ENCODE measurements around the gene ZNF80. TPM values are rescaled to one million over a fixed set of nuclear protein-coding genes. Genes with fewer than 3 reads are reported as not detected.

Gene ZNF80
- total RNA-seq, 1 donor: not detected

- no peak overlapping the region for H3K27ac ChIP-seq (ENCODE audit: low read depth, low read length)
- H3K79me2 ChIP-seq (ENCODE audit: insufficient read depth, low read length): no peaks in the 10 kb centered on the region
- H3K27me3 ChIP-seq (ENCODE audit: insufficient read depth, low read length): no peaks in the 10 kb centered on the region
- no peak for DNase-seq (ENCODE audit: insufficient read length, low spot score, missing footprints)
- peaks cover 14% of the 10 kb centered on the region for H3K4me1 ChIP-seq (ENCODE audit: insufficient read depth, low read length)
- no peak overlapping the region for H3K4me3 ChIP-seq (ENCODE audit: insufficient read depth, low read length)
- H2AFZ ChIP-seq (ENCODE audit: low read length): no peak overlapping the region
- H3K36me3 ChIP-seq (ENCODE audit: insufficient read depth, low read length): no peaks in the 10 kb centered on the region
- no peaks in the 10 kb centered on the region for H4K20me1 ChIP-seq (ENCODE audit: insufficient read depth, low read length)
- no peak overlapping the region for H3K4me2 ChIP-seq (ENCODE audit: insufficient read depth, low read length)
- H3K9me3 ChIP-seq (ENCODE audit: low read depth, low read length): peaks cover 8% of the 10 kb centered on the region
- TF ChIP-seq CTCF (IDR thresholded peaks at IDR 0.05; ENCODE audit: extremely low read depth, low read depth, low read length): no peak
Observed at GRCh38 chr3:114221881-114222264, 15.5 kb downstream of the ZNF80 start.

- peaks cover 20% of the 10 kb centered on the region for H3K4me1 ChIP-seq (ENCODE audit: insufficient read depth, low read length)
- no peak overlapping the region for H2AFZ ChIP-seq (ENCODE audit: low read length)
- no peak for TF ChIP-seq CTCF (IDR thresholded peaks at IDR 0.05; ENCODE audit: extremely low read depth, low read depth, low read length)
- H3K27ac ChIP-seq (ENCODE audit: low read depth, low read length): no peak overlapping the region
- H3K4me3 ChIP-seq (ENCODE audit: insufficient read depth, low read length): no peak overlapping the region
- no peak overlapping the region for H3K4me2 ChIP-seq (ENCODE audit: insufficient read depth, low read length)
- DNase-seq (ENCODE audit: insufficient read length, low spot score, missing footprints): no peak
- no peaks in the 10 kb centered on the region for H3K36me3 ChIP-seq (ENCODE audit: insufficient read depth, low read length)
- H3K9me3 ChIP-seq (ENCODE audit: low read depth, low read length): peaks cover 8% of the 10 kb centered on the region
- H3K27me3 ChIP-seq (ENCODE audit: insufficient read depth, low read length): no peaks in the 10 kb centered on the region
- no peaks in the 10 kb centered on the region for H4K20me1 ChIP-seq (ENCODE audit: insufficient read depth, low read length)
- no peaks in the 10 kb centered on the region for H3K79me2 ChIP-seq (ENCODE audit: insufficient read depth, low read length)
Observed at GRCh38 chr3:114221165-114221880, 16.1 kb downstream of the ZNF80 start.

- H3K4me2 ChIP-seq (ENCODE audit: insufficient read depth, low read length): no peak overlapping the region
- H3K4me3 ChIP-seq (ENCODE audit: insufficient read depth, low read length): no peak overlapping the region
- H3K4me1 ChIP-seq (ENCODE audit: insufficient read depth, low read length): peaks cover 36% of the 10 kb centered on the region
- no peaks in the 10 kb centered on the region for H3K27me3 ChIP-seq (ENCODE audit: insufficient read depth, low read length)
- no peaks in the 10 kb centered on the region for H3K79me2 ChIP-seq (ENCODE audit: insufficient read depth, low read length)
- H2AFZ ChIP-seq (ENCODE audit: low read length): no peak overlapping the region
- H3K27ac ChIP-seq (ENCODE audit: low read depth, low read length): no peak overlapping the region
- no peak for DNase-seq (ENCODE audit: insufficient read length, low spot score, missing footprints)
- H3K9me3 ChIP-seq (ENCODE audit: low read depth, low read length): no peaks in the 10 kb centered on the region
- H3K36me3 ChIP-seq (ENCODE audit: insufficient read depth, low read length): no peaks in the 10 kb centered on the region
- no peaks in the 10 kb centered on the region for H4K20me1 ChIP-seq (ENCODE audit: insufficient read depth, low read length)
- TF ChIP-seq CTCF (IDR thresholded peaks at IDR 0.05; ENCODE audit: extremely low read depth, low read depth, low read length): no peak
Observed at GRCh38 chr3:114219741-114220140, 17.6 kb downstream of the ZNF80 start.

- H3K79me2 ChIP-seq (ENCODE audit: insufficient read depth, low read length): no peaks in the 10 kb centered on the region
- H3K9me3 ChIP-seq (ENCODE audit: low read depth, low read length): no peaks in the 10 kb centered on the region
- peaks cover 45% of the 10 kb centered on the region for H3K4me1 ChIP-seq (ENCODE audit: insufficient read depth, low read length)
- H4K20me1 ChIP-seq (ENCODE audit: insufficient read depth, low read length): no peaks in the 10 kb centered on the region
- H3K4me3 ChIP-seq (ENCODE audit: insufficient read depth, low read length): no peak overlapping the region
- H2AFZ ChIP-seq (ENCODE audit: low read length): no peak overlapping the region
- DNase-seq (ENCODE audit: insufficient read length, low spot score, missing footprints): no peak
- no peaks in the 10 kb centered on the region for H3K36me3 ChIP-seq (ENCODE audit: insufficient read depth, low read length)
- H3K27me3 ChIP-seq (ENCODE audit: insufficient read depth, low read length): no peaks in the 10 kb centered on the region
- no peak overlapping the region for H3K4me2 ChIP-seq (ENCODE audit: insufficient read depth, low read length)
- no peak for TF ChIP-seq CTCF (IDR thresholded peaks at IDR 0.05; ENCODE audit: extremely low read depth, low read depth, low read length)
- H3K27ac ChIP-seq (ENCODE audit: low read depth, low read length): no peak overlapping the region
Observed at GRCh38 chr3:114218578-114219185, 18.7 kb downstream of the ZNF80 start.
